Omental fat pad (tissue), 4 donors: ENCODE results near the gene SEMA3E. TPM values are rescaled to one million over a fixed set of nuclear protein-coding genes. Genes with fewer than 3 reads are reported as not detected.

Experiments
- ATAC-seq: fragments of 150-250 bp; one replicate; pipeline ENCODE4 v1.9.1; 2016; ENCODE audit warnings: mild to moderate bottlenecking, moderate library complexity; ENCODE audit not compliant: low FRiP score
- DNase-seq: peaks from one replicate; pipeline ENCODE4 v3.0.0-alpha.2; 2019; ENCODE audit warnings: low spot score
- CTCF ChIP-seq, 3 donors: fragments of 450-650 bp; IDR thresholded peaks; one replicate each; pipeline ENCODE4 v1.5.1; 2016 to 2017; ENCODE audit warnings: antibody characterized with exemption in 3 of 3, mild to moderate bottlenecking in 3 of 3, moderate library complexity in 2 of 3
- total RNA-seq, 4 donors: library from RNA; depleted of rRNA; stranded (reverse); fragments of >200 nt; gene quantifications; one replicate each; pipeline ENCODE4 v1.1.0, GENCODE V29; 2016

SEMA3E gene
- total RNA-seq, 4 donors from 2014 or later: 1.2 to 6.3 (median 1.4) TPM

- ATAC-seq: no peak
- no peak for DNase-seq
- no peak for TF ChIP-seq CTCF (IDR thresholded peaks at IDR 0.05)
Measured at GRCh38 chr7:83643012-83643411, 5.9 kb downstream of the SEMA3E start.

GRCh38 chr7:83640731-83641537 is 8.0 kb downstream of the SEMA3E start:
- TF ChIP-seq CTCF (IDR thresholded peaks at IDR 0.05): no peak
- ATAC-seq (no peak), DNase-seq (no peak)

- DNase-seq (no peak), ATAC-seq (no peak)
- no peak for TF ChIP-seq CTCF (IDR thresholded peaks at IDR 0.05)
Measured at GRCh38 chr7:83640240-83640639, 8.7 kb downstream of the SEMA3E start.

DNA sequence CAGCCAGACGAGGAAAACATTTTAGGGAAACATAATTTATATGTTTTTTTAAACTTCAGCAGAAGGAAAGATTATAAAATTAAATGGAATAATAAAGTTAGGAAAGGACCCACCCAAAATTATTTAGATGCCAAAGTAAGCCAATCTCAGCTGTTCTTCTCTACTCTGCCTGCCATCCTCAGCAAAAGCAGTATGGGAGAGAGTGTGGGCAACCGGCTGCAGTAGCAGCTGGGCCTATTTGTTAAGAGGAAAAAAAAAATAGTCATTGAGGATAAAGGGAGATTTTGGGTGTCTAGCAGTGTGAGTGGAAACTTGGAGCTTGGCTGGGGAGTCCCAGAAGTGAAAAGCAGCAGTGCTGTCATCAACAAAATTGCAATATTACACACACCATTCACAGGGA is 15.4 kb downstream of the SEMA3E start:
- DNase-seq (no peak), ATAC-seq (no peak)
- no peak for TF ChIP-seq CTCF (IDR thresholded peaks at IDR 0.05)

DNA sequence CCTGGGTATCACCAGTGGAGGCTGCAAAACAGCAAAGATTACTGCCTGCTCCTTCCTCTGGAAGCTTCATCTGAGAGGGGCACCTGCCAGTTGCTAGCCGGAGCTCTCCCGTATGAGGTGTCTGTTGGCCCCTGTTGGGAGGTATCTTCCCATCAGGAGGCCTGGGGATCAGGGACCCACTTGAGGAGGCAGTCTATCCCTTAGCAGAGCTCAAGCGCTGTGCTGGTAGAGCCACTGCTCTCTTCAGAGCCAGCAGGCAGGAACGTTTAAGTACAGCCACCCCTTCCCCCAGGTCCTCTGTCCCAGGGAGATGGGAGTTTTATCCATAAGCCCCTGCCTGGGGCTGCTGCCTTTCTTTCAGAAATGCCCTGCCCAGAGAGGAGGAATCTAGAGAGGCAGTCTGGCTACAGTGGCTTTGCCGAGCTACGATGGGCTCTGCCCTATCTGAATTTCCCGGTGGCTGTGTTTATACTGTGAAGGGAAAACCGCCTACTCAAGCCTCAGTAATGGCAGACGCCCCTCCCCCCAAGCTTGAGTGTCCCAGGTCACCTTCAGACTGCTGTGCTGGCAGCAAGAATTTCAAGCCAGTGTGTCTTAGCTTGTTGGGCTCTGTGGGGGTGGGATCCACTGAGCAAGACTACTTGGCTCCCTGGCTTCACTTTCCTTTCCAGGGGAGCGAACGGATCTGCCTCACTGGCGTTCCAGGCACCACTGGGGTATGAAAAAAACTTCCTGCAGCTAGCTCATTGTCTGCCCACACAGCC is 19.6 kb downstream of the SEMA3E start:
- no peak for TF ChIP-seq CTCF (IDR thresholded peaks at IDR 0.05)
- ATAC-seq: no peak
- DNase-seq: no peak

DNA sequence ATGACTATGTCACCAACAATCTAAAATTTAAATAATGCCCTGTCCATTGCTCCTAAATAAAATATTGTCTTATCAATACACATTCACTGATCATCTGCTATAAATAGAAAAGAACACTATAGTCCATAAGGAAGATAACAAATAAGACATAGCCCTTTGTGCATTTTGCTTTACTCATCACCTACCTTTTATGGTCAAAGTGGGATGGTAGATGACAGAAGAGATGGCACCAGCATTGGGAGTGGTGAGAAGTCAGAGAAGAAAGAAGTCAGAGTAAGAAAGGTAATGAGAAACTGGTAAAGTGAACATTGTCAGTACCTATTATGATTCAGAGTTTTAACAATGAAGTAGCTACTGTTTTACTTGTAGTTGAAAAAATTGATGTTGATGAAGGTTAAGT is 31.1 kb downstream of the SEMA3E start:
- DNase-seq: no peak
- no peak for ATAC-seq
- no peak for TF ChIP-seq CTCF (IDR thresholded peaks at IDR 0.05)
